PFSK-1 (cell line): ENCODE data around the gene ACADSB.

Experiments used
- FOXP2 ChIP-seq: optimal IDR thresholded peaks from 2 replicates; pipeline ENCODE3; 2011; ENCODE audit warnings: borderline replicate concordance, control low read depth, inconsistent platforms; ENCODE audit not compliant: insufficient read depth; ENCODE audit errors: extremely low read length, extremely low read depth
- POLR2AphosphoS5 ChIP-seq: IDR thresholded peaks from 2 replicates; pipeline ENCODE4 v1.6.1; 2012; ENCODE audit warnings: low read depth, mild to moderate bottlenecking, control low read depth, low read length, moderate library complexity
- SIN3A ChIP-seq: IDR thresholded peaks from 2 replicates; pipeline ENCODE4 v1.6.1; 2012; ENCODE audit warnings: mild to moderate bottlenecking, low read length, moderate library complexity, borderline replicate concordance; ENCODE audit not compliant: insufficient read depth
- TAF1 ChIP-seq: IDR thresholded peaks from 2 replicates; pipeline ENCODE4 v1.6.1; 2012; ENCODE audit warnings: low read length, control low read depth, borderline replicate concordance; ENCODE audit not compliant: insufficient read depth
- TF ChIP-seq, protein P1 (sequence below), 2 experiments: IDR thresholded peaks; 2 replicates each; pipeline versions ENCODE4 v1.6.1 to v1.8.0; 2011 to 2012; ENCODE audit warnings: low read depth in 2 of 2, low read length in 2 of 2, control low read depth in 1 of 2, inconsistent platforms in 1 of 2, mild to moderate bottlenecking in 1 of 2, moderate library complexity in 1 of 2; ENCODE audit not compliant: insufficient read depth in 1 of 2

DNA sequence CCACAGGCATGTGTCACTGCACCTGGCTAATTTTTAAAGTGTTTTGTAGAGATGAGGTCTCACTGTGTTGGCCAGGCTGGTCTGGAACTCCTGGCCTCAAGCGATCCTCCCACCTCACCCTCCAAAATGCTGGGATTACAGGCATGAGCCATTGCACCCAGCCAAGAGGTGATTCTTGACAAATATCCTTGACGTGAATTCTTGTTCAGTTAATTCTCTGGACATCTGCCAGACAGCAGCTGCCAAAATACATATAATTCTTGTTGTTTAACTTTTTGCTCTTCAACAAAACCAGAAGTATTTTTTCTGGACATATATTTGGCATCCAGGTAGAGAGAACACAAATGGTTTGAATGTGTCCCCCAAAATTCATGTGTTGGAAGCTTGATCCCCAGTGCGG, 3.2 kb downstream of the ACADSB start:
- TF ChIP-seq, protein P1, sequence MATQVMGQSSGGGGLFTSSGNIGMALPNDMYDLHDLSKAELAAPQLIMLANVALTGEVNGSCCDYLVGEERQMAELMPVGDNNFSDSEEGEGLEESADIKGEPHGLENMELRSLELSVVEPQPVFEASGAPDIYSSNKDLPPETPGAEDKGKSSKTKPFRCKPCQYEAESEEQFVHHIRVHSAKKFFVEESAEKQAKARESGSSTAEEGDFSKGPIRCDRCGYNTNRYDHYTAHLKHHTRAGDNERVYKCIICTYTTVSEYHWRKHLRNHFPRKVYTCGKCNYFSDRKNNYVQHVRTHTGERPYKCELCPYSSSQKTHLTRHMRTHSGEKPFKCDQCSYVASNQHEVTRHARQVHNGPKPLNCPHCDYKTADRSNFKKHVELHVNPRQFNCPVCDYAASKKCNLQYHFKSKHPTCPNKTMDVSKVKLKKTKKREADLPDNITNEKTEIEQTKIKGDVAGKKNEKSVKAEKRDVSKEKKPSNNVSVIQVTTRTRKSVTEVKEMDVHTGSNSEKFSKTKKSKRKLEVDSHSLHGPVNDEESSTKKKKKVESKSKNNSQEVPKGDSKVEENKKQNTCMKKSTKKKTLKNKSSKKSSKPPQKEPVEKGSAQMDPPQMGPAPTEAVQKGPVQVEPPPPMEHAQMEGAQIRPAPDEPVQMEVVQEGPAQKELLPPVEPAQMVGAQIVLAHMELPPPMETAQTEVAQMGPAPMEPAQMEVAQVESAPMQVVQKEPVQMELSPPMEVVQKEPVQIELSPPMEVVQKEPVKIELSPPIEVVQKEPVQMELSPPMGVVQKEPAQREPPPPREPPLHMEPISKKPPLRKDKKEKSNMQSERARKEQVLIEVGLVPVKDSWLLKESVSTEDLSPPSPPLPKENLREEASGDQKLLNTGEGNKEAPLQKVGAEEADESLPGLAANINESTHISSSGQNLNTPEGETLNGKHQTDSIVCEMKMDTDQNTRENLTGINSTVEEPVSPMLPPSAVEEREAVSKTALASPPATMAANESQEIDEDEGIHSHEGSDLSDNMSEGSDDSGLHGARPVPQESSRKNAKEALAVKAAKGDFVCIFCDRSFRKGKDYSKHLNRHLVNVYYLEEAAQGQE (IDR thresholded peaks at IDR 0.05; ENCODE audit: insufficient read depth in 1 of 2, low read depth in 2 of 2, low read length in 2 of 2), result no peak
- TF ChIP-seq POLR2AphosphoS5, result no peak
- TF ChIP-seq TAF1, result no peak
- no peak for TF ChIP-seq SIN3A
- no peak for TF ChIP-seq FOXP2
